Stimulated activated CD4-positive, alpha-beta T cell treated with anti-CD3 and anti-CD28 coated beads, Interleukin-12 subunit alpha, Interleukin-12 subunit beta, amount 100 ng/mL, for 48 hours (primary cell): ENCODE measurements around the gene ZNRF2.
"Not testable (repeated sequence)": the region's sequence is repeated elsewhere in the genome, so short reads cannot be mapped to it uniquely, and the experiment has no call there.

Source experiments
- DNase-seq, 3 donors: peaks; one replicate each; pipeline ENCODE4 v3.0.0-alpha.2; 2020; ENCODE audit warnings: low read depth in 2 of 3, low spot score in 1 of 3

The ZNRF2 gene

DNA sequence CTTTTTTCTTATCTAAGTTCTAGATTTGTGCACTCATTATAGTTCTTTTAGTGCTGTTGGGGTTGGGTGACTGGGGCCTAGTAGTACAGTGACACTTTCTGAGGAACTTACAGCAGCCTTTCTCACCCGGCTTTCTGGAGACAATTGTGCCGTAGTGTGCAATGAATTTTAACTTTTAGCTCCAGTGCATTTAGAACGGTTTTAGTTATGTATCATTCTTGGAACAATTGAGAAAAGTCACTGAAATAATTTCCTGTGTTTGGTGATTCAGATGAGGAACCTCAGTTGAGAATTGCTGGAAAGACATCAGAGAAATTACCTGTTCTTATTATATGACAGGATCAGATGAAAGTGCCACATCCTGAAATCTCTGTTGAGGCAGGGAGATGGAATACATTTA lies 3.2 kb downstream of the ZNRF2 start:
- not testable (repeated sequence) for DNase-seq

DNA sequence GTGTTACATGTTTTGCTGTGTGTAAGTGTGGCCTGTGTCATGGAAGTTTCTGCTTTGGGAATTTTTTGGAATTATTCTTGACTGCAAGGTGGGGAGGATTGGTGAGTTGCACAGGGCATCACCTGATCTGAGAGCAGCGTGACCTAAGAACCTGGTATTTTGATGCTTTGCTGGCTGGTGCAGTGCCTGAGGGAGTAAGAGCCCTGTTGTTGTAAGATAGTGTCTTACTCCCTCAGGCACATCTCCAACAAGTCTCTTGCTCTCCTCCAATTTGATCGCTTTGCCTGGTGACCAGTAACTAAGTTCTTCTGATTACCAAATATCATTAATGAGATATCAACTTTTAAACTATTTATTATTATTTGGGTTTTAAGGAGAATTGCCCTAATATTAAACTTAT lies 5.2 kb downstream of the ZNRF2 start:
- not testable (repeated sequence) for DNase-seq

DNA sequence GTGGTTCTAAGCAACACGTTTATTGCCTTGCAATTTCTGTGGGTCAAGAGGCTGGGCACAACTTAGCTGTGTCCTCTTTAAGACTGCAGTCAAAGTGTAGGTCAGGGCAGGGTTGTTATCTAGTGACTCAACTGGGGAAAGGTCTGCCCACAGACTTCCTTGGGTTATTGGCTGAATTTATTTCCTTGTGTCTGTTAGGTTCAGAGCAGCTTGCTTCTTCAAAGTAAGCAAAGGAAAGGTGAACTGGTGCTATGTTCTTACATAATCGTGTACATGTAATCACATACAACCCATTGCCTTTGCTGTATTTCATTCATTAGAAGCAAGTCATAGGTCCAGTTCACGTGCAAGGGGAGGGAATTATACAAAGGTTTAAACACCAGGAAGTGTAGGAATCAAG lies 5.9 kb downstream of the ZNRF2 start:
- not testable (repeated sequence) for DNase-seq

DNA sequence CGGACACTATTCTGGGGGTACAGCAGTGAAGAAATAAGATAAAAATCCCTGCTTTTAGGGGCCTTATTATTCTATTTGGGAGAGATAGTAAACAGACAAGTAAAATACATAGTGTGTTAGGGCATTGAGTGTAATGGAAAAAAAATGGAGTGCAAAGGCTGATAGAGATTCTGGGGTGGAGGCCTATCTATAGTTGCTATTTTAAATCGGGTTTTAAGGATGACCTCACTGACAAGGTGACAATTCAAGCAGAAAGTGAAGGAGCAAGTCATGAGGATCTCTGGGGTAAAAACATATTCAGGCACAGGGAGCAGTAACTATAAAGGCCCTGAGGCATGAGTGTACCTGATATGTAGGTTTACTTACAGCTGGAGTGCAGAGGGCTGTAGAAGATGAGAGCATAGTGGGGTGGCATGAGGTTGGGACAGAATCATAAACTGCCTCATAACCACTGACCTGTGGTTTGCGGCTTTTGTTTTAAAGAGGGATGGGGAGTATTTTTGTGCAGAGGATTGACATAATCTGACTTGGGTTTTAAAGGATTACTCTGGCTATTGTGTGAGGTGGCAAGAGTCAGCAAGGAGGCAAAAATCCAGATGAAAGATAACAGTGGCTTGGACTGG lies 8.1 kb downstream of the ZNRF2 start:
- not testable (repeated sequence) for DNase-seq

DNA sequence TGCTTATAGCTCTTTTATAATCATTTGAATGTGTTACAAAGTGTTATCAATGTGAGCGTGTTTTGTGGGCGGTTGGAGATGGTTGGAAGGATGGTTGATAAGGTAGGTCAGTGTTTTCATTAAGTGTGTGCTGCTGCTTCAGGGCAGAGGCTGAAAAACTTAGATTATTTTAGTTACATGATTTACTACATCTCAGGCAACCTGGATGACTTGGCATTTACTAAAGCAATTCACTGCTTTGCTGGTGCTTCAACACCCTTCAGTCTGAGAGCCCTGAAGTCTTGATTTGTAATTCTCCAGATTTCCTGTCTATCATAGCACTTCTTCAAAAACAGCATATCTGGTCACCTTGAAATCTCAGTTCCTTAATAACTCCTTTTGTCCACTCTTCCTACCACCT lies 11.9 kb downstream of the ZNRF2 start:
- not testable (repeated sequence) for DNase-seq

DNA sequence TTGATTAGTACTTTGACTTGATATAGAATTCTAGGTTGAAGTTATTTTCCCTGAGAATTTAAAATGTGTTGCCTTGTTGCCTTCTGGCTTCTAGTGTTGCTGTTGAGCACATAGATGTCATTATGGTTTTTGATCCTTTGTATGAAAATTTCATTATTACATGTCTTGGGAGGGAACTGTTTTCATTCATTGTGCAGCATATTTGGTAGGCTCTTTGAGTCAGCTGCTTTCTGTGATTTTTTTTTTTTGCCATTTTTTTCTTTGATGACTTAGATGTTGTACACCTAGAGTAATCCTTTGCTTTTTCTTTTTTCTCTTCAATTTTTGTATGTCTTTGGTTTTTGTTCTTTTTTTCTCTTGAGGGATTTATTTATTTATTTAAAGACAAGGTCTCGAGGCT lies 13.1 kb downstream of the ZNRF2 start:
- DNase-seq, result not testable (repeated sequence)

DNA sequence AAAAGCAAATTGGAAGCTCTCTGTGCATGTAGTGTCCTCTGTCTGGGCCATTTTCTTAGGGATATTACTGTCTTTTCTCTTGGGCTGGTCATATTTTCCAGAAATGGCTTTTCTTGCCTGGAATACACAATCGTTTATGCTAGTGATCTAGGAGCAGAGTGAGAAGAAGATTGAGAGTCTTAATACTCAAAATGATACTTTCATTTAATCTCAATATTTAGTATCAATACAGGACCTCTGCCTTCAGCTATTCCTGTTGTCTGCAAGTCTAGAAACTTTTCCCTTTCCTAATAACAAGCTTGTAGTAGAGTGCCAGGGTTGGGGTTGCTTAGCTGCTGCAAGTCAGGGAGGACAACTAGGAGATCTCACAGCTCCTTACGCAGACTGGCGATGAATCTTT lies 14.0 kb downstream of the ZNRF2 start:
- not testable (repeated sequence) for DNase-seq

DNA sequence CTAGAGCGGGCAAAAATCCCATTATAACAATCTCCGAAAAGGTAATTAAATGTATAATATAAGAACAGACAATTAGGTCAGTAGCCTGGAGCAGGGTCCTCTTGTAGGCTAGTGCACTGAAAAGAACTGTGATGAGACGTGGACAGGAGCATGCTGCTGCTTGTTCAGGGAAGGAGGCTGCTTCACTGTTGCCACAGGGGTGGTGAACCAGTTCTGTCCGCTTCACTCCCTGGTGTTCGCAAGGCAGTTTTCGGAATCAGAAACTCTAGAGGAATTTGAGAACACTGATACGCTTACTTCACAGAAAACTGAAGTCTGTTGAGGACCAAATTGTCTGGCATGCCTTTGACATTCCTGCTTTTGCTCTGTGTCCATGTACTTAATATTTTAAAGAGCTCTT lies 17.4 kb downstream of the ZNRF2 start:
- no peak for DNase-seq

DNA sequence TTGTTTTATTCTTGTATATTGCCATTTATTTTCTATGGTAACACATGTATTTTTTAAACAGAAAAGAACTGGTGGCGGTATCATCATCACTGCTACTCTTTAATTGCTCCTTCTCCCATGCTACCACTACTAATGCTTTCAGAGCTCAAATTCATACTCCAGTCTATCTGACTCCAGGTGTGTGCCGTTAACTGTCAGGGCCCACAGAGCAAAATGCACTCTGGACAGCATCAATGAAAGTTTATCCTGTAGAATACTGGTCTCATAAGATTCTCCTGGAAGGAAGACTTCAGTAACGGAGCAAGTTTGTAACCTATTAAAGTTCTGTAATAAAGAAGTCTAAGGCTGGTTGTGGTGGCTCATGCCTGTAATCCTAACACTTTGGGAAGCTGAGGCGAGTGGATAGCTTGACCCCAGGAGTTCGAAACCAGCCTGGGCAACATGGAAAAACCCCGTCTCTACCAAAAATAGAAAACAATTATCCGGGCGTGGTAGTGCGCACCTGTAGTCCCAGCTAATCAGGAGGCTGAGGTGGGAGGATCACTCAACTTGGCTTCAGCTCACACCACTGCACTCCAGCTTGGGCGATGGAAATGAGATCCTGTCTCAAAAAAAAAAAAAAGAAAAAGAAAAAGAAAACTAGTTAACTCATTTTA lies 18.4 kb downstream of the ZNRF2 start:
- no peak for DNase-seq

DNA sequence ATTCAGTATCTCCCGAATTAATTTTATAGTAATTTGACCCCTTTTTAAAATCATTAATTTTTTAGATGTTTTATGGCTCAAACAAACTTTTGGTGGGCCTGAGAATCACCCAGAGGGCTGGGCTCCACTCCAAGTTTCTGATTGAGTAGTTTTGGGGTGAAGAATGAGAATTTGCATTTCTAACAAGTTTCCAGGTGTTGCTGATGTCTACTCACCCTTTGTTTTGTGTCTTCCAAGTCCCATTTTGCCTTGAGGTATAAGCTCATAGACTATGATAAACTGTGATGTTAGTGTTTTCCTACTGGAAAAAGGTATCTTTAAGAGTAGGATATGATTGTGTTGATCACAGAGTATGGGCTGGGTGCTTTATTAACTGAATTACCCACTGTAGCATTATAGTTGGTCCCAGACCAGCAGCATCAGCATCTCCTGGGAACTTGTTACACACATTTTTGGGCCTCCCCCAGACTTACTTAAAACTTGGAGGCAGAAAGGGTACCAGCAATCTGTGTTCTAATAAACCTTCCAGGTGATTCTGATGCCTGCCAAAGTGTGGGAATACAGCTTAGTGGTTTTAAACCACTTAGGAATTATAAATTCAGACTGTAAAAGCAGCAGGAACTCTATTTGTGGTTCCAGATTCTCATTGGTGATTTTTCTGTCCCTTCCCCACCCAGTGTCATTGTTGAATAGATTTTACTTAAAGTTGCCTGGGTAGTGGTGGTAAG lies 19.1 kb downstream of the ZNRF2 start:
- DNase-seq, result no peak

DNA sequence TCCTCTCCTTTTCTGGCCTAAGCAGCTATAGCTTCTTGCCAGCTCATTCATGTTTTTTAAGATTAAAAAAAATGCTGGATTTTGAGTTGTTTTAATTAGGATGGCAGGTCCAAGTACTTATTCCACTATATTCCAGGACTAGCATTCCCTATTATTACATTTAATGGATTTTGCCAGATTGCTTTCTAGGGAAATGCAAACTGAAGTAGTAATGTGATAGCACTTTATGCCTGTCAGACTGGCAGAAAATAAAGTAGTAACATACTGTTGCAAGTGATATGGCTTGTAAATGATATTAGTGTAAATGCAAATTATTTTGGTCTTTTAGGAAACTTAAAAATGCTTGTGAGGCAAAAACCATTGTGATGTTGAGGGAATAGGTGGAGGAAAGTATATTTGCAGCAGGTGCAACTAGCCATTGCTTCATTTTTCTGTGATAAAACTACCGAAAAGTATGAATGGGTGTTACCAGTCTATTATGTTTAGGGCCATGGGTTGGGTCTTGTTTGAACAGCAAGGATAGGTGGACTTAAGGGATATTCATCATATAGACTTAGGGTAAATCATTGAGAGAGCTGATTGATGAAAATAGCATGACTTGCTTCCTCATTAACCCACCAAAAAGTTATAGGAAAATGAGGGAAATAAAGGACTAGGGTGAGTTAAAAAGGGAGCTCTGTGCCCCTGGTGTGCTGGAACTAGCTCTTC lies 19.9 kb downstream of the ZNRF2 start:
- DNase-seq, result no peak

DNA sequence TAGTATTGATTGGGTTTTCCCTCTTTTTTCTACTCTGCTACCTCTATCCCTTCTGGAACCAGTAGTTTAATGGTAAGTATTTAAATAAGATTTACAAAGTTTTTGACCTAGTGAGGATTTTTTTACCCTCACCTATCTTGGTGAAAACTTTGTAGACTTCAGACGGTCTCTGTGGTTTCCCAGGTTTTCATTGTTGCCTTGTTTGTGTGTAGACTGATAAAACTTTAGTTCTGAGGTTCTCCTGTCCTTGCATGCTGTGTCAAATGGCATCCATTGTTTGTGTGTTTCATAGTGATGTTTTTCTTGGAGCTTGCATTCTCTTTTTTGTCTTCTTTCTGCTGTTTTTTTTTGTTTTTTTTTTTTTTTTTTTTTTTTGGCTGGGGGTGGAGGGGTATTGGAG lies 22.6 kb downstream of the ZNRF2 start:
- DNase-seq, result no peak

DNA sequence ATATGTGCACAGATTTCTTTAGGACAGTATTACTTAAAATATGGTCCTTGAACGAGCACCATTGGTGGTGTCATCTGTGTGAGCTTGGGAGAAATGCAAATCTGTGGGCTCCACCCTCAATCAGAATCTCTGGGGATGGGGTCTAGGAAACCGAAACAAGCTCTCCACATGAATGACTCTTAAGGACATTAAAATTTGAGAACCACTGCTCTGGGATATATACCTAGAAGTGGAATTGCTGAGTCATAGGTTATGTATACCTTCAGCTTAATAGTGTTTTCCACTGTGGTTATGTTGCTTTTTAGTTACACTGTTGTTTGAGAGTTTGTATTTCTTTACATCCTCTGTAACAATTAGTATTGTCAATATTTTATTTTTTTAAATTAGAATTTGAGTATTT lies 24.0 kb downstream of the ZNRF2 start:
- DNase-seq, result no peak

DNA sequence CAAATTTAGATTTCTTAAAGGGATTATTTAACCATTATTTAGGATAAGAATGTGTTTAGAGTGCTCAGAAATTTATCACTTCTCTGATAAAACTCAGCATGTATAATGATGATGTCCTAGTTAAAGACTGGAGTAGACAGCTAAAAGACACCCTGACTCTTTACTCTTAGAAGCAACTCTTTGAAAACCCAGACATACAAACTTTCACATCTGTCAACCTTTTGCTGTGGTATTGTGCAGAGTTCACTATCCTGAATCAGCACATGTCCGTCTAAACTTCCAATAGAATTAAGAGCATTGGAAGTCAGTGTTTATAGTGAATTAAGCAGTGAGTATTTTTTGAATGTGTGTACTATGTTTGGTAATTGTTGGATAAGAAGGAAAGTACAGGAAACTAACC lies 24.9 kb downstream of the ZNRF2 start:
- DNase-seq, result no peak

DNA sequence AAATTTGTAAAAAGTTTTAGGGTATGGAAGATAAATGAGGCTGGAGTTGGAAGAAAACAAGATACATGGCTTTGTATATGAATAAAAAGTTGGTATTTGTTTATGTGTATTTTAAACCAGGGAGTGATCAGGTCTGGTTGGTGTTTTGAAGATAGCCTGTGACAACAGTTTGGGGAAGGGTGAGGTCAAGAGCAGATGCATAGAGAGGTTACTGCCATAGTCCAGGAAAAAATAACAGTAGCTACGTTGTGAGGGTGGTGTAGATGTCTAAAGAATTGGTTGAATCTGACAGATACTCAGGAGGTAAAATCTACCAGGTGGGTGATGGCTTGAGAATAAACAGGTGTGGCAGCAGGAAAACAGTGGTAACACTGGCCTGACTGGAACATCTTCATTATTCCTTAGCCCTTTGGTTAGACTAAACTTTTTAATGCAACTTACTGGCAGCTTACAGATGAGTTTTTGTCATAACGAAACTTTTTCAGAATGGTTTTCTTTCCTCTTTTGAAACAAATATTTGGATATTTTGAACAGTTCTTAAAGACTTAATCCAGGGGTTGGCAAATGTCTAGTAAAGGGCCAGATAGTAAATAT lies 25.5 kb downstream of the ZNRF2 start:
- DNase-seq, result no peak

DNA sequence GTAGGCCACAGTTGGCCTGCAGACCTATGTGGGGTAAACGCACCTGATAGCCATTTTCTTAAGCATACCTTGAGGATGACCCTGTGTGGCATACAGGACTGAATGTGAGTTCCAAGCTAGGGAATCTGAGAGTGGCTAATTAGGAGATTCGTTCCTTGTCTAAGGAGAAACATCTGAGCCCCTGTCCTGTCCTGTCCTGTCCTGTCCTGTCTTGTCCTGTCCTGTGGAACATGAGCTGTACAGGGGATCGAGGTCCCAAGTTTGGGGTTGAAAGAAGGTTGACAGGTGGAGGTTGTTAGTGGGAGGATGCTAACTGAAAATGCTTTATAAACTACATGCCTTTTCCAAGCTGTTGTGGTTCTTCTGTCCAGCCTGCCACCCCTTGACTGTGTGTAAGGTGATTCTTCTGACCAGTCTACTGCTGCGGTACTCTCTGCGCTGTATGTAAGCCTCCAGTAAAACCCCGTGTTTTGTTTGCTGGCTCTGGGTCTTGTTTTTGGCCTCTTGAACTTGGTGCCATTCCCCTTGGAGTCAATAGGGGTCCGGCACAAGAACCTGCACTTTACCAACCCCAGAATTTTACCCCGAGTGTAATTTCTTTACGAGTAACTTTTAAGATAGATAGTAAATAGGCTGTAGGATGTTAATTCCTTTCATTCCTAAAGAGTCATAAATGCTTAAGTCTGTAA lies 26.4 kb downstream of the ZNRF2 start:
- DNase-seq, result no peak

DNA sequence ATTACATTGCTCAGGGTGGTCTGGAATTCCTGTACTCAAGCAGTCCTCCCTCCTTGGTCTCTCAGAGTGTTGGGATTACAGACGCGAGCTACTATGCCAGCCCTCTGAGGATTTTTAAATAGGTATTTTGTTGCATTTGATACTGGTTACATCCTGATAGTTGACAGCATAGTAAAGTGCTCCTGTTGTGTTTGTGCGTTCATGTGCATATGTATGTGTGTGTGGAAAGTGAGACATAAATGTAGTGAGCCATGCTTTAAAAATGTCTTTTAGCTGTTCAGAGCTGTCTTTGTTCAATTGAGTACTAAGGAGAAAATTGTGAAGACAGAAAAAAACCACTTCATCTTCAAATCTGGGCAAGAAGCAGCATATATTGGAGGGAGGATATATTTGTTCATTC lies 27.8 kb downstream of the ZNRF2 start:
- DNase-seq, result no peak

DNA sequence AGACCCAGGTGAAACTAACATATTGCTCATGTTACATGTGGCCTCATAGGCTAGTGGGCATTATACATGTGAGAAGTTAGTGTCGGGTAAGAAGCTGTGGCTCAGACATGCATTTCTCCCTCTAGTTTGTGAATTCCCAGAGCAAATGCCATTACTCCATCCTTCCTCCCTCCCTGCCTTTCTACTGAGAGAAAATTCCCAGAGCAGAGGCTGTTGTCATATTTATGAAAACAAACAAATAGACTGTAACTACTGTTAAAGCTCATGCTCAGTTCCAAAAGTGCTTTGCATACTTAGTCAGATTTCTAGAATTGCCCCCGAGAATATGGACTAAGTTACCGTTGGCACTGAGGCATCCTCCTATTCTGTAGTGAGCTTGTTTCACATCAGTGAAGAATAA lies 29.0 kb downstream of the ZNRF2 start:
- no peak for DNase-seq

DNA sequence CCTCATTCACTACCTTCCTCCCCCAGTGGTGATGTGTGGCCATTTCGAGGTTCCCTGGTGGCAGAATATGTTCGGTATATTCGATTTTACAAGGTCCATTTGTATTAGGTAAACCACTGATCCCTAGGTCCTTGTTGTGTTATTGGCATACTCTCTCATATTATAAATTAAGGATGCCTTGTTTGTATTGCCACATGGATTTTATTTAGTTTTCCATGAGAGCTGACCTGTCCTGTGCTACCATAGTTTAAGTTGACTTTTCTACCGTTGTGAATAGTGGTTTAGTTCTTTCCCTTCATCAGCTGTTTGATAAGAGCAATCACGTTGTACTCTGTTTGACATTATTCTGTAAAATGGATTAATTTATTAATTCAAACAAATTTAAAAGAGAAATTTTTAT lies 29.4 kb downstream of the ZNRF2 start:
- DNase-seq, result no peak

DNA sequence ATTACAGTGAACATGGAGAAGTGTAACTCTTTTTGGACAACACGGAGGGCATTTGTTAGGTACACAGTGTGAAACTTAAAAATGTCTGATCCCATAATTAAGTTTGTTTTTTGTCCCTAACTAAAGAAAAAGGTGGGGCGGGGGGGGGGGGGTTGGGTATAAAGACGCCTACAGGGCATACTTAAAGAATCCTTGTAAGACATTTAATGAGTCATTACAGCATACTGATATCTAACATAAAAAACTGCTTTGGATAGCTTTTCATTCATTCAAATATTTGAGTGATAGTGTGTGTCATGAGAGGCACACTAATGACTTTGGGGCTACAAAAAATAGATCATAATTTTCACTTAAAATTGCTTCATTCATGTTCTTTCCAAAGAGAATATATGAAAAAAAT lies 31.2 kb downstream of the ZNRF2 start:
- no peak for DNase-seq

DNA sequence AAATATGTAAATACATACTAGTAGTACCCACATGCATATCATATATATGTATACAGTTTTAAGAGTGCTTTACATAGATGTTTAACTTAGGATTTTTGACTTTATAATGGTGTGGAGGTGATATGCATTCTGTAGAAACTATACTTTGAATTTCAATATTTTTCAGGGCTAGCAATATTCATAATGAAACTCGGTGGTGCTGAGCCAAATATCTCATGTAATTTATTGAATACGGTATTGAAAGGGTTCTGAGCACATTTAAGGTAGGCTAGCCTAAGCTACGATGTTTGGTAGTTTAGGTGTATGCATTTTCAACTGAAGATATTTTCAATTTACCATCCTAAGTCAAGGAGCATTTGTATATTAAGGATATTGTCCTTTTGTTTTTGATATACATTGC lies 36.0 kb downstream of the ZNRF2 start:
- DNase-seq, result no peak
